Mesenchymal stem cell (in vitro differentiated cells and primary cell): ENCODE measurements around the gene CFTR.

Source experiments
- DNase-seq: peaks from one replicate; pipeline ENCODE4 v3.0.0-alpha.2; 2013
- H2AFZ ChIP-seq: one replicate; pipeline ENCODE4 v1.6.1; 2013; ENCODE audit warnings: low read depth, mild to moderate bottlenecking, control low read depth, inconsistent platforms, low read length, moderate library complexity
- H2AK5ac ChIP-seq: 2 replicates; pipeline ENCODE4 v1.6.1; 2013; ENCODE audit warnings: low read length, moderate library complexity, mild to moderate bottlenecking, inconsistent platforms; ENCODE audit not compliant: severe bottlenecking
- H2BK120ac ChIP-seq: one replicate; pipeline ENCODE4 v1.6.1; 2013; ENCODE audit warnings: low read depth, mild to moderate bottlenecking, inconsistent platforms, low read length, moderate library complexity
- H2BK12ac ChIP-seq, 2 experiments: one replicate each; pipeline ENCODE4 v1.6.1; 2013; ENCODE audit warnings: inconsistent platforms in 2 of 2, low read length in 2 of 2, mild to moderate bottlenecking in 2 of 2, moderate library complexity in 2 of 2, control low read depth in 1 of 2
- H2BK15ac ChIP-seq: one replicate; pipeline ENCODE4 v1.6.1; 2013; ENCODE audit warnings: mild to moderate bottlenecking, low read depth, inconsistent platforms; ENCODE audit not compliant: poor library complexity, severe bottlenecking
- H2BK5ac ChIP-seq: 2 replicates; pipeline ENCODE4 v1.6.1; 2013; ENCODE audit warnings: low read depth, mild to moderate bottlenecking, low read length, control low read depth, inconsistent platforms; ENCODE audit not compliant: poor library complexity, severe bottlenecking
- H3K14ac ChIP-seq, 2 experiments: one replicate each; pipeline ENCODE4 v1.6.1; 2013; ENCODE audit warnings: inconsistent platforms in 2 of 2, low read length in 2 of 2, control low read depth in 1 of 2, mild to moderate bottlenecking in 1 of 2, moderate library complexity in 1 of 2
- H3K18ac ChIP-seq, 2 experiments: one replicate each; pipeline ENCODE4 v1.6.1; 2013; ENCODE audit warnings: inconsistent platforms in 2 of 2, low read length in 2 of 2, control low read depth in 1 of 2, low read depth in 1 of 2, mild to moderate bottlenecking in 1 of 2
- H3K23ac ChIP-seq, 2 experiments: one replicate each; pipeline ENCODE4 v1.6.1; 2013; ENCODE audit warnings: inconsistent platforms in 2 of 2, low read length in 2 of 2, mild to moderate bottlenecking in 2 of 2, moderate library complexity in 2 of 2, control low read depth in 1 of 2
- H3K27ac ChIP-seq: 2 replicates; pipeline ENCODE4 v1.5.1; 2013; ENCODE audit warnings: mild to moderate bottlenecking, moderate library complexity, low read length, control low read depth, inconsistent platforms; ENCODE audit not compliant: poor library complexity, severe bottlenecking
- H3K27me3 ChIP-seq, 2 experiments: 2 replicates each; pipeline versions ENCODE4 v1.6.1 to v1.7.0; 2013; ENCODE audit warnings: low read length in 2 of 2, mild to moderate bottlenecking in 2 of 2, moderate library complexity in 2 of 2, control low read depth in 1 of 2, inconsistent platforms in 1 of 2; ENCODE audit not compliant: control insufficient read depth in 1 of 2, insufficient read depth in 1 of 2
- H3K36me3 ChIP-seq, 2 experiments: 2 replicates each; pipeline versions ENCODE4 v1.6.1 to v1.7.0; 2013; ENCODE audit warnings: low read length in 2 of 2, control low read depth in 1 of 2, inconsistent platforms in 1 of 2, low read depth in 1 of 2, mild to moderate bottlenecking in 1 of 2; ENCODE audit not compliant: insufficient read depth in 2 of 2, control insufficient read depth in 1 of 2
- H3K4ac ChIP-seq, 2 experiments: one replicate each; pipeline ENCODE4 v1.6.1; 2013; ENCODE audit warnings: inconsistent platforms in 2 of 2, low read length in 2 of 2, mild to moderate bottlenecking in 2 of 2, moderate library complexity in 2 of 2, control low read depth in 1 of 2, low read depth in 1 of 2
- H3K4me1 ChIP-seq: 2 replicates; pipeline ENCODE4 v1.6.1; 2013; ENCODE audit warnings: low read depth, low read length, control low read depth; ENCODE audit not compliant: control insufficient read depth, insufficient read depth
- H3K4me2 ChIP-seq: 2 replicates; pipeline ENCODE4 v1.6.1; 2013; ENCODE audit warnings: low read length, mild to moderate bottlenecking, inconsistent platforms; ENCODE audit not compliant: poor library complexity, severe bottlenecking
- H3K4me3 ChIP-seq, 2 experiments: 2 replicates each; pipeline versions ENCODE4 v1.5.1 to v1.7.0; 2013; ENCODE audit warnings: low read length in 2 of 2, mild to moderate bottlenecking in 2 of 2, control low read depth in 1 of 2, low read depth in 1 of 2; ENCODE audit not compliant: insufficient read depth in 1 of 2
- H3K79me1 ChIP-seq: replicated peaks from 2 replicates; pipeline ENCODE4 v1.6.1; 2013; ENCODE audit warnings: mild to moderate bottlenecking, control low read depth, low read length, inconsistent platforms; ENCODE audit not compliant: poor library complexity, severe bottlenecking
- H3K9ac ChIP-seq: 2 replicates; pipeline ENCODE4 v1.7.0; 2013; ENCODE audit warnings: mild to moderate bottlenecking, low read length, moderate library complexity
- H3K9me3 ChIP-seq: 2 replicates; pipeline ENCODE4 v1.7.0; 2013; ENCODE audit warnings: mild to moderate bottlenecking, low read length; ENCODE audit not compliant: control insufficient read depth
- H4K8ac ChIP-seq: one replicate; pipeline ENCODE4 v1.6.1; 2013; ENCODE audit warnings: inconsistent platforms, mild to moderate bottlenecking, low read length, moderate library complexity
- H4K91ac ChIP-seq: one replicate; pipeline ENCODE4 v1.6.1; 2013; ENCODE audit warnings: mild to moderate bottlenecking, low read length, inconsistent platforms
- WGBS: methylation state at CpG from one replicate; pipeline ENCODE4 v1.1.7; 2013; ENCODE audit warnings: mixed read lengths; 5-methylcytosine and 5-hydroxymethylcytosine counted together

CFTR gene

GRCh38 chr7:117476557-117477215, 3.1 kb upstream of the CFTR start:
- H4K91ac ChIP-seq: no peak overlapping the region
- H2BK12ac ChIP-seq: no peak overlapping the region
- WGBS: 100% methylated on average over 2 of the region's 4 CpGs
- H2AFZ ChIP-seq: no peak overlapping the region
- H3K27ac ChIP-seq: no peak overlapping the region
- H3K14ac ChIP-seq: no peak overlapping the region
- no peaks in the 10 kb centered on the region for H3K9me3 ChIP-seq
- no peaks in the 10 kb centered on the region for H3K79me1 ChIP-seq
- H3K9ac ChIP-seq: no peak overlapping the region
- no peak overlapping the region for H2AK5ac ChIP-seq
- H2BK120ac ChIP-seq: no peak overlapping the region
- DNase-seq: no peak
- H3K4ac ChIP-seq: no peak overlapping the region
- H3K27me3 ChIP-seq: peaks cover 0 to 32% of the 10 kb centered on the region in 2 experiments
- no peak overlapping the region for H3K4me2 ChIP-seq
- no peak overlapping the region for H2BK5ac ChIP-seq
- no peak overlapping the region for H2BK15ac ChIP-seq
- peaks cover 4% of the 10 kb centered on the region for H3K4me1 ChIP-seq
- H3K18ac ChIP-seq: no peak overlapping the region
- H3K36me3 ChIP-seq: no peaks in the 10 kb centered on the region
- no peak overlapping the region for H3K23ac ChIP-seq
- no peak overlapping the region for H4K8ac ChIP-seq
- no peak overlapping the region for H3K4me3 ChIP-seq

GRCh38 chr7:117478836-117479224, 995 bp upstream of the CFTR start:
- Histone ChIP-seq H4K91ac (no peak overlapping the region), H3K4me2 (peak overlapping the region; percentile 97), H3K14ac (no peak overlapping the region), H3K4ac (no peak overlapping the region), H2AK5ac (no peak overlapping the region), H3K4me3 (peak overlapping the region in 1 of 2 experiments; percentile 79), H3K79me1 (no peaks in the 10 kb centered on the region), H3K23ac (no peak overlapping the region), H2BK5ac (no peak overlapping the region), H4K8ac (no peak overlapping the region), H2BK120ac (no peak overlapping the region), H3K9me3 (no peaks in the 10 kb centered on the region), H3K27me3 (peaks cover 0 to 32% of the 10 kb centered on the region in 2 experiments), H2BK15ac (no peak overlapping the region), H2BK12ac (no peak overlapping the region), H2AFZ (no peak overlapping the region), H3K36me3 (no peaks in the 10 kb centered on the region), H3K9ac (peak overlapping the region; percentile 22), H3K27ac (no peak overlapping the region), H3K18ac (no peak overlapping the region), H3K4me1 (peaks cover 4% of the 10 kb centered on the region)
- peak; percentile 16 for DNase-seq
- 23% methylated on average over 11 of the region's 11 CpGs for WGBS

DNA sequence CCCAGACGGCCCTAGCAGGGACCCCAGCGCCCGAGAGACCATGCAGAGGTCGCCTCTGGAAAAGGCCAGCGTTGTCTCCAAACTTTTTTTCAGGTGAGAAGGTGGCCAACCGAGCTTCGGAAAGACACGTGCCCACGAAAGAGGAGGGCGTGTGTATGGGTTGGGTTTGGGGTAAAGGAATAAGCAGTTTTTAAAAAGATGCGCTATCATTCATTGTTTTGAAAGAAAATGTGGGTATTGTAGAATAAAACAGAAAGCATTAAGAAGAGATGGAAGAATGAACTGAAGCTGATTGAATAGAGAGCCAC, 184 bp downstream of the CFTR start:
- no peaks in the 10 kb centered on the region for H3K79me1 ChIP-seq
- no peak overlapping the region for H2BK15ac ChIP-seq
- H3K4me1 ChIP-seq: peaks cover 4% of the 10 kb centered on the region
- no peak overlapping the region for H3K27ac ChIP-seq
- peaks cover 0 to 32% of the 10 kb centered on the region in 2 experiments for H3K27me3 ChIP-seq
- H2BK5ac ChIP-seq: no peak overlapping the region
- peak overlapping the region in 1 of 2 experiments; percentile 81 for H3K23ac ChIP-seq
- peak overlapping the region; percentile 97 for H3K4me2 ChIP-seq
- H2AFZ ChIP-seq: no peak overlapping the region
- H4K91ac ChIP-seq: no peak overlapping the region
- H2BK12ac ChIP-seq: no peak overlapping the region
- H3K36me3 ChIP-seq: no peaks in the 10 kb centered on the region
- peak overlapping the region; percentile 57 to 79 for H3K4me3 ChIP-seq
- H2BK120ac ChIP-seq: no peak overlapping the region
- no peaks in the 10 kb centered on the region for H3K9me3 ChIP-seq
- no peak overlapping the region for H3K18ac ChIP-seq
- no peak overlapping the region for H2AK5ac ChIP-seq
- WGBS: 13% methylated on average over 11 of the region's 11 CpGs
- no peak overlapping the region for H3K9ac ChIP-seq
- no peak for DNase-seq
- H3K4ac ChIP-seq: no peak overlapping the region
- no peak overlapping the region for H3K14ac ChIP-seq
- H4K8ac ChIP-seq: no peak overlapping the region

- no peak overlapping the region for H2BK15ac ChIP-seq
- H2BK5ac ChIP-seq: no peak overlapping the region
- no peak overlapping the region for H3K4me3 ChIP-seq
- no peak overlapping the region for H3K4ac ChIP-seq
- no peak overlapping the region for H2AK5ac ChIP-seq
- no peak overlapping the region for H2BK12ac ChIP-seq
- no peak overlapping the region for H3K14ac ChIP-seq
- H3K27ac ChIP-seq: no peak overlapping the region
- no peak overlapping the region for H4K8ac ChIP-seq
- H4K91ac ChIP-seq: no peak overlapping the region
- no peak overlapping the region for H2AFZ ChIP-seq
- peaks cover 4% of the 10 kb centered on the region for H3K4me1 ChIP-seq
- no peak overlapping the region for H3K23ac ChIP-seq
- no peak for DNase-seq
- 73% methylated on average over 1 of the region's 2 CpGs for WGBS
- H3K4me2 ChIP-seq: no peak overlapping the region
- H3K9me3 ChIP-seq: no peaks in the 10 kb centered on the region
- H3K27me3 ChIP-seq: peaks cover 0 to 32% of the 10 kb centered on the region in 2 experiments
- H3K36me3 ChIP-seq: no peaks in the 10 kb centered on the region
- no peak overlapping the region for H2BK120ac ChIP-seq
- no peak overlapping the region for H3K18ac ChIP-seq
- H3K79me1 ChIP-seq: no peaks in the 10 kb centered on the region
- H3K9ac ChIP-seq: no peak overlapping the region
Observed at GRCh38 chr7:117480978-117481377, 1.2 kb downstream of the CFTR start.
